ENCODE results near the gene FNBP1L. TPM values are rescaled to one million over a fixed set of nuclear protein-coding genes. Genes with fewer than 3 reads are reported as not detected.

The FNBP1L gene
- total RNA-seq, 2 experiments from 2014 or later, result 0.13 TPM

GRCh38 chr1:93426181-93426580 is 21.7 kb upstream of the FNBP1L start:
- TF ChIP-seq CTCF (conservative IDR thresholded peaks at IDR 0.05; ENCODE audit: low read length), result no peak
- TF ChIP-seq EZH2phosphoT487 (IDR thresholded peaks at IDR 0.05; ENCODE audit: borderline replicate concordance, low read depth, low read length), result no peak
- Histone ChIP-seq H3K27ac (ENCODE audit: low read depth, low read length, poor library complexity, severe bottlenecking) (no peak overlapping the region), H3K9me2 (ENCODE audit: insufficient read depth, low read length) (no peaks in the 10 kb centered on the region), H4K20me1 (ENCODE audit: insufficient read depth, low read length) (no peaks in the 10 kb centered on the region), H3K36me3 (ENCODE audit: insufficient read depth, low read length) (no peaks in the 10 kb centered on the region), H3K79me2 (ENCODE audit: insufficient read depth, low read depth, low read length) (no peaks in the 10 kb centered on the region), H3K4me2 (ENCODE audit: low read length) (no peak overlapping the region), H2AFZ (ENCODE audit: low read length) (no peak overlapping the region), H3K9me3 (ENCODE audit: low read length) (no peaks in the 10 kb centered on the region), H3K4me1 (ENCODE audit: insufficient read depth, low read length, poor library complexity, severe bottlenecking) (no peaks in the 10 kb centered on the region), H3K4me3 (ENCODE audit: low read depth, low read length, poor library complexity, severe bottlenecking) (no peak overlapping the region)
- ChIA-PET CTCF (ENCODE audit: unreplicated experiment) (no interaction called here), POLR2A (no interaction called here)
- no TSS peak for BruUV-seq (replicated peaks)
- intact Hi-C loops (cut with micrococcal nuclease; ENCODE audit: unreplicated experiment), result no loop called here
- no peak for DNase-seq (ENCODE audit: low spot score)

- H3K4me3 ChIP-seq (ENCODE audit: low read depth, low read length, poor library complexity, severe bottlenecking), result no peak overlapping the region
- no peak for DNase-seq (ENCODE audit: low spot score)
- POLR2A ChIA-PET, result interaction anchor here (0.7 kb wide), 1 partner anchor 130 kb away, joined by 3 read pairs; no protein-coding TSS in a partner anchor
- no peaks in the 10 kb centered on the region for H4K20me1 ChIP-seq (ENCODE audit: insufficient read depth, low read length)
- TF ChIP-seq EZH2phosphoT487 (IDR thresholded peaks at IDR 0.05; ENCODE audit: borderline replicate concordance, low read depth, low read length) (no peak), CTCF (conservative IDR thresholded peaks at IDR 0.05; ENCODE audit: low read length) (no peak)
- no peak overlapping the region for H3K4me2 ChIP-seq (ENCODE audit: low read length)
- H3K4me1 ChIP-seq (ENCODE audit: insufficient read depth, low read length, poor library complexity, severe bottlenecking), result no peaks in the 10 kb centered on the region
- intact Hi-C loops (cut with micrococcal nuclease; ENCODE audit: unreplicated experiment), result no loop called here
- no TSS peak for BruUV-seq (replicated peaks)
- no peaks in the 10 kb centered on the region for H3K9me2 ChIP-seq (ENCODE audit: insufficient read depth, low read length)
- no peaks in the 10 kb centered on the region for H3K9me3 ChIP-seq (ENCODE audit: low read length)
- H3K36me3 ChIP-seq (ENCODE audit: insufficient read depth, low read length), result no peaks in the 10 kb centered on the region
- CTCF ChIA-PET (ENCODE audit: unreplicated experiment), result no interaction called here
- no peaks in the 10 kb centered on the region for H3K79me2 ChIP-seq (ENCODE audit: insufficient read depth, low read depth, low read length)
- H2AFZ ChIP-seq (ENCODE audit: low read length), result no peak overlapping the region
- H3K27ac ChIP-seq (ENCODE audit: low read depth, low read length, poor library complexity, severe bottlenecking), result no peak overlapping the region
Measured at GRCh38 chr1:93427656-93428055, 20.3 kb upstream of the FNBP1L start.

GRCh38 chr1:93433407-93433961 is 14.4 kb upstream of the FNBP1L start:
- Histone ChIP-seq H3K9me3 (ENCODE audit: low read length) (no peaks in the 10 kb centered on the region), H4K20me1 (ENCODE audit: insufficient read depth, low read length) (no peaks in the 10 kb centered on the region), H3K4me3 (ENCODE audit: low read depth, low read length, poor library complexity, severe bottlenecking) (no peak overlapping the region), H2AFZ (ENCODE audit: low read length) (no peak overlapping the region), H3K27ac (ENCODE audit: low read depth, low read length, poor library complexity, severe bottlenecking) (no peak overlapping the region), H3K4me1 (ENCODE audit: insufficient read depth, low read length, poor library complexity, severe bottlenecking) (no peaks in the 10 kb centered on the region), H3K4me2 (ENCODE audit: low read length) (no peak overlapping the region), H3K9me2 (ENCODE audit: insufficient read depth, low read length) (no peaks in the 10 kb centered on the region), H3K79me2 (ENCODE audit: insufficient read depth, low read depth, low read length) (no peaks in the 10 kb centered on the region), H3K36me3 (ENCODE audit: insufficient read depth, low read length) (no peaks in the 10 kb centered on the region)
- POLR2A ChIA-PET, result no interaction called here
- intact Hi-C loops (cut with micrococcal nuclease; ENCODE audit: unreplicated experiment), result loop anchor here (10.0 kb wide), 2 partner anchors 129 to 381 kb away; no protein-coding TSS in a partner anchor
- DNase-seq (ENCODE audit: low spot score), result peak; percentile 7
- TF ChIP-seq EZH2phosphoT487 (IDR thresholded peaks at IDR 0.05; ENCODE audit: borderline replicate concordance, low read depth, low read length) (no peak), CTCF (conservative IDR thresholded peaks at IDR 0.05; ENCODE audit: low read length) (peak; percentile 34)
- BruUV-seq (replicated peaks), result no TSS peak
- CTCF ChIA-PET (ENCODE audit: unreplicated experiment), result interaction anchor here (0.8 to 1.0 kb wide), 2 partner anchors 17 to 129 kb away, joined by 3 read pairs; no protein-coding TSS in a partner anchor

Data from OCI-LY7 (cell line).